ENCODE measurements around the gene DNAJC15. TPM values are rescaled to one million over a fixed set of nuclear protein-coding genes. Genes with fewer than 3 reads are reported as not detected.

Gene DNAJC15
- total RNA-seq, 1 donor from 2014 or later = 17.1 TPM

DNA sequence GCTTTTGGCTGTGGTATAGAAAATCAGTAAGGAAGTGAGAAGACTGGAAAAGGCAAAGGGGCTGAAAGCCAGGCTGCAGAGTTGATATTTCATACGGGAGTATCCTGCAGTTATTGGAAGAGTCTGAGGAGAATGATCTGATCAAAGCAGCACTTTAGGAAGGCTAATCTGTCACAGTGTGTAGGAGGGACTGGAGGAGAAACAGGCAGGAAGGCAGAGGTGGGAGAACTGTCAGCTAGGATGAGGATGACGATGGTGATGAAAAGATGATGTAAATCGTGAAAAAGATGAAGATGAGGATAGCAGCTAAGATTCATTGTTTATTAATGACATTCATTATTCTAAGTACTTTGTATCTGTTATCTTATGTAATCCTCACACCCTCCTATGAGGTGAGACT, 123.0 kb downstream of the DNAJC15 start:
- intact Hi-C loops (cut with micrococcal nuclease) = no loop called here

DNA sequence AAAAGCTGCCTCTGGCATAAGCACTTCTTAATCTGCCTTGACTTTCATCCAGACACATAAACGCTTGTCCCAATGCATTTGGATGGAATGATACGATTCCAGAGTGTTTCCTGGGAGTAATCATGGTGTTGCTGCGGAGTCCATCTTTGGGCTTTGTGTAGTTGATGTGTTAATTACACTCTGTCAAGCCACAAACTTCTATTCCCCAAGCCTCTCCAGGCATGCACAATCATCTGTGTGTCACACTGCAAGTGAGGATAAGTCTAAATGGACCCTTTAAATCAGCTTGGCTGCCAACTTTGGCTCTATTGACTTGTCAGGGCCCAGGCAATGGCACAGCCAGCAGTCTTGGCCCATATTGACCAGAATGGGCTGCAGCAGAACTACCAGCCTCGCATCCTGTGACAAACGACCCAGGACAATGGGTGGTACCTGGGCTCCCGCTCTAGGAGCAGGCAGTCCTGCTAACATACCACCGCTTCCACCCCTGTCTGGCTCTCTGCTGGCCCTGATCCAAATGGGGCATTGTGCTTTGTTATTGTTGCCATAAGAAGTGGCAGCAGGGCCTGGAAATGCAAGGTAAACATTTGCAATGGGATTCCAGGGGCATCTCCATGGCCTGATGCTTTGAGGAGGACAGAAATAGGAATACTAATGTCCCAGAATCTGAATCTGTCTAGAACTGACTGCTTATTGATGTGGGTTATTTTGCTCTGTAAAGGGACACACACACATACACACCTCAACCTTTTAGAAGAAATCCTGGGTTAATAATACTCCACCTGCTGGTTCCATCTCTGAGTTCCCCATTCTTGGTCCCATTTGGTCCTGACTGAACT, 127.2 kb downstream of the DNAJC15 start:
- intact Hi-C loops (cut with micrococcal nuclease) = no loop called here

DNA sequence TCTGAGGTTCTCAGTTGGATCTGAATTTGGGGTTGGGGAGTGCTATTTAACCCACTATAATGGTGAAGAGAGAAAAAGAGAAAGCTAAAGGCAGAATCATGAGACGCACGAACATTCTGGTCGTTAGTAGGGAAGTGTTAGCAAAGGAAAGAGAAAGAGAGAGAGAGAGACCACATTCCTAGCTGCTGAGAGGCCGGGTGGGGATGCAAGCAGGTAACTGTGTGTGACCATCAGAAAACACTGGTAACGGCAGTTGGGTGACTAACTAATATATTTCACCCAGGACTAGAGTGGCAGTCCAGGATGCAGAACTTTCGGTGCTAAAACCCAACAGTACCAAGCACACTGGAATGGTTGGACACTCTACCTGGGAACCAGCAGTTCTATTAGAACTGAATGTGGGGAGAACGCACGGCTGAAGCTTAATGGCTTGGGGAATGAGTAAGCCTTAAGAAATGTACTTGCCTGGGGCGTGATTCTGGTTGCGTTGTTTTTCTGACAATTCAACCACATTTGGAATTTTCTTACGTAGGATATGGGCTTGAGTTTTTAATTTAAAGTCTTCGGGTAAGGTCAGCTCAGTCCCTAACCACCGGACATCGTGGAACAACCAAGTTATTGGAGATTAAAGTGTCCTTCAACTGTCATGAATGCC, 130.2 kb downstream of the DNAJC15 start:
- intact Hi-C loops (cut with micrococcal nuclease) = no loop called here

DNA sequence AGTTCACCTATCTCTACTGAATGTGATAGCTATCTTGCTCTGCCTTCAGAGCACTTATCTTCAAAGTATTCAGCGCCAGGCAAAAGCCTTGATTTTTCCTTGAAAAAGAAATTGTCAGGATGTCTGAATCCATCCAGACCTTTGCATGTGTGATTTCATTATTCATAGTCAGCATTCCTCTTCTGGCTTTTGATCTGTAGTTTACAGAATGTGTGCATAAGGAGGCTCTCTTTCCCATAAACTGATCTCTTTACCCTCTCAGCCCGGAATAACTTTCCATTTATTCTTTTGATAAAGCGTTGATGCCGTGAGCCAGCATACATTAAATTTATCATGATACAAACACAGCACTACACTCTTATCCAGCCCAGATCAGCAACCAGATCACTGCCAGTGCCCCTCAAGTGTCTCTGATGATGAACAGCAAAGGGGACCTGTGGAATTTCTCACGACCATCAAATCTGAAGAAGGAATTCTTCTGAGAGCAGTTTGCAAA, 130.8 kb downstream of the DNAJC15 start:
- intact Hi-C loops (cut with micrococcal nuclease) = no loop called here

DNA sequence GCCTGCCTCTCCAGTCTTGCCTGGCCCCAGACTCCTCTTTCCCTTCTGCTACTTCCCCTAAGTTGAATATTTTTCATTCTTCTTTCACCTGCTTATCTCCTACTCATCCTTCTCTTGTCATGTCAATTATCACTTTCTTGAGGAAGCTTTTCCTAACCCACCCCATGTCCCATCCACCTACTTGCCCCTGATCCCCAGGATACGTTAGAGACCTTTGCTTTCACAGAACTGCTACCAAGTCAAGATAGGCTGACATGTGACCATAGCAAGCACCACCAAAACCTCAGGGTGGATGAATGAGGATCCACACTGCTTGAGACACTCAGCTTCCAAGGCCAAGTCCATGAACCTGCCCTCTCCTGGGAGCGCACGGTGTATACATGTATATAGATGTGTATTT, 131.5 kb downstream of the DNAJC15 start:
- intact Hi-C loops (cut with micrococcal nuclease) = no loop called here

DNA sequence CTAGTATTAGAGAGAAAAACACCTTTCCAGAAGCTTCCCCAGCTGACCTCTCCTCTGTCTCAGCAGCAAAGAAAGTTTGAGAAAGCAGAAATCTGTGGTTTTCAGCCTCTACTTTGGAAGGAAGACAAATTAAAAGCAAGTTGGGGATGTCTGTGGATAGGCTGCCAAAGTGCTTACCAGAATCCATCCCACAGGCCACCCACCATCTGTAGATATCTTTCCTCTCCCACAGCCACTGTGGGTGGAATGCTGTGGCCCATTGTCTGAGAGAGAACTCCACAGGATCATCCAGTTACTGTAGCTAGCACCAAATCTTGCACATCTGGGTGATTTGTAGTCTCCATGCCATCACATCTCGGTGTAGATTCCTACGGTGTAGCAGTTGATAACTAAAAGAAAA, 133.5 kb downstream of the DNAJC15 start:
- intact Hi-C loops (cut with micrococcal nuclease) = no loop called here

DNA sequence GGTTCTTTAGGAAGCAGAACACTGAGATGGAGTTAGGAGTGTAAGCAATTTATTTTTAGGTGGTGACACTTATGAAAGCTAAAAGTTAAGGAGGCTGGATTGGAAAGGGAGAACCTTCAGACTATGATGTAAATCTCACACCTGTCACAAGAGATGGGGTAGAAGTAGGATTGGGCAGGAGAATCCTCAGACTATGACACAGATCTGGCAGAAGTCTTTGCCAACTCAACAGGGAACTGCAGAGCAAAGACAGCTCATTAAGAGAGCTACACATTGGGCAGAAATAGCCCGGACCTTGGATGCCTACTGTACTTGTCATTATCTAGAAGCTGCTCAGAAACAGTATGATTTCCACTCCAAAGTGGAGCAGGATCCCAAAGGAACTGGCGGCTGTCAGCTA, 134.4 kb downstream of the DNAJC15 start:
- intact Hi-C loops (cut with micrococcal nuclease) = no loop called here

DNA sequence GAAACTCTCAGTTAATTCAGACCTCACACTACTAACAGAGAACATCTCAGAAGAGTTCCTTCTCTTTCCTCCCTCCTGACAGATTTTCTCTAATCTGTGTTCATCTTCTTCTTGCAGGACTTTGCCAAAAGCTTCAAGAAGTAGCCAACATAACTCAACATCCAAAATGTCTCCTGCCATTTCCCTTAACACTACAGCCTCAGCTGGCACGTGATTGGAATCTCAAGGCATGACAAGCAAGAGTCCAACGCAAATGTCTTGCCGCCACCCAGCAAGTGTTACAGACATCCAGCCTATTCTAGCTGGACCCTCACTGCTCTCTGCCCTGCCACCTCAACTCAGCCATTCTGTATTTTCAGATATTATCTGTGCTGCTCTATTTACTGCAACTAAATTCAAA, 135.1 kb downstream of the DNAJC15 start:
- intact Hi-C loops (cut with micrococcal nuclease) = no loop called here

DNA sequence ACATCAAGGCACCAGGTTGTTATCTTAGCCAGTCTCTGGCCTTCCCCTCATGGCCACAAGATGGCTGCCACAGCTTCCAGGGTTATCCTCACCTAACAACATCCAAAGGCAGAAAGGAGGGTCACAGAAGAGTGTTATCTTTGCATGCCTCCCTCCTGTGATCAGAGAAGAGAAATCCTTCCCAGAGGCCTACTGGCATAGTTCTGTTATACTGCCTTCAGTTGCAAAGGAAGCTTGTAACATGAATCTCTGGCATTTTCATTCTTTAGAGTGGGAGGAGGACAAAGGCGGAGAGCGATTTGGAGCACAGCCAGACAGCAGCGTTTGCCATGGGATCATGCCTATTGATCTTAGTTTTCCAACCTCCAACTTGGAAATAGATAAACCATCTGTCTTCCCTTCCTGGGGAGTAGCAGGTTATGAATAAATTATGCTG, 135.7 kb downstream of the DNAJC15 start:
- intact Hi-C loops (cut with micrococcal nuclease) = no loop called here

Other genes with a start within 250 kb of the DNAJC15 start
- gene FAM216B, start 242.0 kb upstream of the DNAJC15 start, total RNA-seq = not detected in 2 replicates
- 56.0 and 61.6 TPM in 2 replicates for gene EPSTI1, start 31.3 kb upstream of the DNAJC15 start, total RNA-seq